ENCODE results near the gene CDR2.
A peak's percentile ranks its signal among the peaks of the same experiment; 100 is the strongest.

Gene CDR2

DNA sequence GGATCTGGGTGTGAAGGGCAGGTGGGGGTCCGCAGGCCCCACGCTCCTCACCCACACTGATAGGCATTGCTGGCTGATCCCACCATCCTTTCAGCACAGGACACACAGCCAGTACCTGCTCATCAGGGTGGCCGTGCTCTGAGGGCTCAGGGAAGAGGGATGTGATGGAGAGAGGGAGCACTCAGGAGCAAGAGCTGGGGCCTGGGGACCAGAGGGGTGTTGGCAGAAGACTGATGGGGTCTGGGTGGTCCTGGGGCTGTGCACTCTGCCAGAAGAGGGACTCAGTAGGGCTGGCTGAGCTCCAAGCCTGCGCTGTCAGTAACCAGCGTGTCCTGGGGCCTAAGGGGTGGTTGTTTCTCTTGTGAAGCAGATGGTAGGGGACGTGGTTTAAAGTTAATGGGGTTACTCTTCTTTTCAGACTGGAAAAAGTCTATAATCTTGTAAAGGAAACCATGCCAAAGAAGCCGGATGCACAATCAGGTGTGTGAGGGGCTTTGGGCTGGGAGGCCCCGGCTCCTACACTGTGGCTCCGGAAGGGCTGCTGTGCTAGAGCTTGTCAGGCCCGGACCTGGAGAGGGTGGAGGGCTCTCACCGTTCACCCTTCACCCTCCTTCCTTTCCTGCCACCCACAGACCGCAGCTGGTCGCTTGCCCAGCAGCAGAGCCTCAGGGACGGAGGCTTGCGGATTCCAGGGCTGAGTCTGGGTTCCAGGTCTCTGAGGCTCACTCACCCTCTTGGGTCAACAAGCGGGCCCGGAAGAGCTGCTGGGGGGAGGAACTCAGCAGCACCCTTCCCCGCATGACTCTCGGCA, 49.4 kb downstream of the CDR2 start:
- no peak for DNase-seq (ENCODE audit: low read depth, low spot score)

DNA sequence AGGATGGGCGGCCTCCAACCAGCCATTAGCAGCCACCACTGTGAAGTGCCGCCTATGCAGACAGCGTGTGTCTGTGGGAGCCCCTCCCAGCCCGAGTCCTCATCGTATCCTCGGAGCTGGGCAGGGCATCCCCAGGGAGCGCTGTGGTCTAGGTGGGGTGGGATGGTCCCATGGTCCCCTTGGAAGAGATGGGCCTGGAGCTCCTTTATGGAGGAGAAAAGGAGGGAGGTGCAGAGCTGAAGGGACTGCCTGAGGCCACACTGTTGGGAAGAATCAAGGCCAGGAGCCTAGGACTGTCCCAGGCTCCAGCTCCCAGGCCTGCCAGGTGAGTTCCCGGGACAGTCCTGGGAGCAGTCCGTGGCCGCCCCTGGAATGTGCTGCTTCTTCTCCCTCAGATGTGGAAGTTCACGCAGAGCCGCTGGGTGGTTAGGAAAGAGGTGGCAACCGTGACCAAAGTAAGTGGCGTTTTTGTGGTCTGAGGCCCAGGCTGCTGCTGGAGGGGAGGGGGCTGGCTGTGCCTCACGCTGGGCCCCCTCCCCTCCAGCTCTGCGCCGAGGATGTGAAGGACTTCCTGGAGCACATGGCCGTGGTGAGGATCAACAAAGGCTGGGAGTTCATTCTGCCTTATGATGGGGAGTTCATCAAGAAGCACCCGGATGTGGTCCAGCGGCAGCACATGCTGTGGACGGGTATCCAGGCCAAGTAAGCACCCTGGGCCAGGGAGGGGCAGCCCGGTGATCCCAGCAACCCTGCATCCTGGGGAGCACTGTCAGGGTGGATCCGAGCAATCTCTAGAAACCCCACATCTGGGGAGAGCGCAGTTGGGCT, 50.2 kb downstream of the CDR2 start:
- DNase-seq (ENCODE audit: low read depth, low spot score) = no peak

DNA sequence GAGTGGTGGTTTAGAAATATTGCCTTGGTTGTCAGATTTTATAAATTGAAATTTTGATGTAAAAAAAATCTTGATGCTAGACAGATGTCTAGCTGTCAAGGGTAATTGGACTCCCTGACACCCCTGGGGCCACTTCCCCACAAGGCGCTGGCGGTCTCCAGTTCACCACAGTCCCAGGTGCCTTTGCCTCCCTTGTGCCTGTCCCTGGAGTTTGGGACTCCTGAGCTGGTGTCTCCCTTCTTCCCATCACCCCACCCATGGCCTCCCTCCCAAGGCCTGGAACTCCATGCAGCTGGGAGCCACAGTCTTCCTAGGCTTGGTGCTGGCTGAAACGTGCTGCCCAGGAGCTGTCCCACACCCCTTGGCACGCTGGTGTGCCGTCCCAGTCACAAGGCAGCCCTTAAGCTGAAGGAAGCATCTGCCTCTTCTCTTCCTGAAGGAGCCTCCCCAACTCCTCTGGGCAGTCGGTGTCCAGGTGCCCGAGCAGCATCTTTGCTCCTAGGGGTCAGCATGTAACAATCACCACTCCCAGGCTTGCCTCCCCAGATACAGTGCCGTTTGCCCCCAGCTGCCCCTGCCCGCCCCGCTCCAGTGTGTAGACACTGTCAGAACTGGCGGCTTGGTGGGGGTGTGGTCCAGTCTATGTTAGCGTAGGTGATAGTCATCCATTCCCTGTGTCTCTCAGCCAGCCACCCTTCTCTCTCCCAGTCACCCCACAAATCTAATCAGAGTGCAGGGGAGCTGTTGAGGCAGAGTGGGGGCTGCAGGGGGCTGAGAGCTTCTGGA, 51.1 kb downstream of the CDR2 start:
- DNase-seq (ENCODE audit: low read depth, low spot score) = no peak

DNA sequence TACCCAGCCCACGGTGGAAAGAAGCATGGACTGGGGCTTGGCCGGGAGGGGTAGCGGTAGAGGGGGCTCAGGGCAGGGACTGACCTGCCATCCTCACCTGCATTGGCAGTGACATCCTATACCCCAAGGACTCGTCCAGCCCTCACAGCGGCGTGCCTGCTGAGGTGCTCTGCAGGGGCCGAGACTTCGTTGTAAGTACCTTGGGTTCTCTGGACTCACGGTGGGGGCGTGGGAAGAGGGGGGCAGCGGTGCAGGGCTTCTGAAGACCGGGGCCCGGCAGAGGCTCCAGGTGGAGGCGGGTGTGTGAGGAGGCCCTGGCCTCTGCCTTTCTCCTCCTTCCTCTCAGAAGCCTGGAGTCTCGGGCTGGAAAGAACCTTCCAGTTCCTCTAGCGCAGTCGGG, 51.7 kb downstream of the CDR2 start:
- no peak for DNase-seq (ENCODE audit: low read depth, low spot score)

GRCh38 chr16:22322021-22322471, 52.4 kb downstream of the CDR2 start:
- DNase-seq (ENCODE audit: low read depth, low spot score) = no peak

- peak; percentile 51 for DNase-seq (ENCODE audit: low read depth, low spot score)
Observed at GRCh38 chr16:22321340-22322001, 52.9 kb downstream of the CDR2 start.

DNA sequence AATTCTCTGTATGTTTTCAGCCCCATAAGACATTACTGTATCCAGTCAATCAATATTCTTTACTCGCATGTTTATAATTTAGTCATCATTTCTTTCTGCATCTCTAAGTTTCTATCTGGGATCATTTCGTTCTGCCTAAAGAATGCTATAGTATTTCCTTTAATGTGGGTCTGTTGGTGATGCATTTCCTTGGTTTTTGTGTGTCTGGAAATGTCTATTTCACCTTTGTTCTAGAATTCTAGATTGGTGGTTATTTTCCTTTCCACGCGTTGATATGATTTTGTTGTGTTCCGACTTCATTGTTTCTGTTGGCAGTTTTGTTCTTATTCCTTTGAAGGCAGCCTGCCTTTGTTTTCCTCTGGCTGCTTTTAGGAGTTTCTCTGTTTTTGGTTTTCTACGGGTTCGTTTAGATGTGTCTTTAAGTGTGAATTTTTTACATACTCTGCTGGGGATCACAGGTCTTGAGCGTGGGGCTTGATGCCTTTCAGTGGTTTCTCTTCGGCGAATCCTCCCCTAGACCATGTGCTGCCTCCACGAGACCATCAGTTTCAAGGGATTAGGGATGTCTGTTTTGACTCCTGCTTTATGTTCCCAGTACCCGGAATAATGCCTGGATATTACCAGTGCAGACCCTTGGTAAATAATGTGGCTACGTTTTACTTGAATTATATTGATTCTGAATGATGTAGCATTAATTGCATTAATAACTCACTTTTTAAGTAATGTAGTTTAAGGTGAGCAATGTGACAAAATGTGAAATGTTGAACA, 53.7 kb downstream of the CDR2 start:
- DNase-seq (ENCODE audit: low read depth, low spot score) = no peak

DNA sequence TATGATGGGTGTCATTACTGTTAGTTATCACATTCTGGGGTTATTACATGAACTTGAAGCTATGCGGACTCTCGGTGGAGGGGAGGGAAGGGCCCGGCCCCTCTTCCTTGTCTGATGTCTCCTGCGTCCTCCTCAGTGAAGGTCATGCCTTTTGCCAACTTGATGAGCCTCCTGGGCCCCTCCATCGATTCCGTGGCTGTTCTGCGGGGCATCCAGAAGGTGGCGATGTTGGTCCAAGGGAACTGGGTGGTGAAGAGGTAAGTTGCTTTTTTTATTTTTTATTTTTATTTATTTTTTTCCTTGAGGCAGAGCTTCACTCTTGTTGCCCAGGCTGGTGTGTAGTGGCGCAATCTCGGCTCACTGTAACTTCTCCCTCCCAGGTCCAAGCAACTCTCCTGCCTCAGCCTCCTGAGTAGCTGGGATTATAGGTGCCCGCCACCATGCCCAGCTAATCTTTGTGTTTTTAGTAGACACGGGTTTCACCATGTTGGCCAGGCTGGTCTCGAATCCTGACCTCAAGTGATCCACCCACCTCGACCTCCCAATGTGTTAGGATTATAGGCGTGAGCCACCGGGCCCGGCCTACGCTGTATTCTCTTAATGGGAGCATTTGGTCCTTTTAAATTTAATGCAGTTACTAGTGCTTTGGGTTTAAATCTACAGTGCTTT, 55.6 kb downstream of the CDR2 start:
- no peak for DNase-seq (ENCODE audit: low read depth, low spot score)

DNA sequence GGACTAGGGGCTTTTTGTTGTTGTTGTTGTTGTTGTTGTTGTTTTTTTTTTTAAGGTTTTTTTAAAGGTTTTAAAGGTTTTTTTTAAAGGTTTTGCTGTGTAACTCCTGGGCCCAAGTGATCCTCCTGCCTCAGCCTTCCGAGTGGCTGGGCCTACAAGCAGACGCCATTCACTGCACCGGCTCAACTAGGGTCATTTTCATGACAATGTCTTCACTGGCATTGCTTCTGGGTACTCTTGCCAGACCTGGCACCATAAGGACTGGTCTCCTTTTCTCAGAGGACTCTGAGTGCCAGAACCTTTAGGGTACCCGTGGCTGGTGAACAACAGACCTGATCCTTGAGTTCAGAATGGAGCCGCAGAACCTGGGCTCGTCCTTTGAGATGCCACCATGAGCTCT, 56.8 kb downstream of the CDR2 start:
- no peak for DNase-seq (ENCODE audit: low read depth, low spot score)

- no peak for DNase-seq (ENCODE audit: low read depth, low spot score)
Observed at GRCh38 chr16:22317001-22317530, 57.4 kb downstream of the CDR2 start.

- DNase-seq (ENCODE audit: low read depth, low spot score) = no peak
Observed at GRCh38 chr16:22316411-22316811, 58.0 kb downstream of the CDR2 start.

DNA sequence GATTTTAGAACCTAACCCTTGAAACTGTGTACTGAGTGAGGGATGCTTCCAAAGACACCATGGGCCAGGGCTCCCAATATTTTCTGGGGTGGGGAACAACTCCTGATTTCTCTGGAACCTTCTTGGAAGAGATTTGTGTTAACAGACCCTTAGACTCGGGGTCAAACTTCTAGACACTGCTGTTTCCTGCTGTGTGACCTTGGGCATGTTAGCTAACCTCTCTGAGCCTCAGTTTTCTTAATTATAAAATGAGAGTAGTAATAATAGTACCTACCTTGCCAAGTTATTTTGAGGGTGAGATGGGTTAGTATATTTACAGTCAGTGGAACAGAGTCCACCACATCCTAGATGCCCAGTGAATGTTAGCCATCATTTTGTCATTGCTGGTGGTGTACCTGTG, 58.4 kb downstream of the CDR2 start:
- DNase-seq (ENCODE audit: low read depth, low spot score) = no peak

- DNase-seq (ENCODE audit: low read depth, low spot score) = no peak
Observed at GRCh38 chr16:22314661-22315626, 59.5 kb downstream of the CDR2 start.

- DNase-seq (ENCODE audit: low read depth, low spot score) = no peak
Observed at GRCh38 chr16:22313876-22314470, 60.4 kb downstream of the CDR2 start.

- no peak for DNase-seq (ENCODE audit: low read depth, low spot score)
Observed at GRCh38 chr16:22312897-22313781, 61.3 kb downstream of the CDR2 start.

- no peak for DNase-seq (ENCODE audit: low read depth, low spot score)
Observed at GRCh38 chr16:22311520-22311919, 62.9 kb downstream of the CDR2 start.

GRCh38 chr16:22308824-22309520, 65.4 kb downstream of the CDR2 start:
- no peak for DNase-seq (ENCODE audit: low read depth, low spot score)
